Measurements from ENCODE around the gene ENTREP3.

ENTREP3 gene

DNA sequence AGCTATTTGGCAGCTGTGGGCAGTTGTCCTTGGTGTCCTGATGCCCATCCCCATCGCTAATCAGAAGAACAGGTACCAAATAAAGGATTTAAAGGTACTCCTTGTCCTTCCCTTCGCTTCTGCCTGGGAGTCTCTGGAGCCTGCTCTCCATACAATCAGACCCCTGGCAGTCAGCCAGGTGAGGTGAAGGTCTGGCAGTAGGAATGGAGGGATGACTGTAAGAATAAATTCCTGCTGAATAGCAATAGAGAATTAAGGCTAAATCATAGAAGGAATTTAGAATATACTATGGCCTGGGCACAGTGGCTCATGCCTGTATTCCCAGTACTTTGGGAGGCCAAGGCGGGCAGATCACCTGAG, 56.8 kb downstream of the ENTREP3 start:
- no peak for DNase-seq (ENCODE audit: low read depth)

DNA sequence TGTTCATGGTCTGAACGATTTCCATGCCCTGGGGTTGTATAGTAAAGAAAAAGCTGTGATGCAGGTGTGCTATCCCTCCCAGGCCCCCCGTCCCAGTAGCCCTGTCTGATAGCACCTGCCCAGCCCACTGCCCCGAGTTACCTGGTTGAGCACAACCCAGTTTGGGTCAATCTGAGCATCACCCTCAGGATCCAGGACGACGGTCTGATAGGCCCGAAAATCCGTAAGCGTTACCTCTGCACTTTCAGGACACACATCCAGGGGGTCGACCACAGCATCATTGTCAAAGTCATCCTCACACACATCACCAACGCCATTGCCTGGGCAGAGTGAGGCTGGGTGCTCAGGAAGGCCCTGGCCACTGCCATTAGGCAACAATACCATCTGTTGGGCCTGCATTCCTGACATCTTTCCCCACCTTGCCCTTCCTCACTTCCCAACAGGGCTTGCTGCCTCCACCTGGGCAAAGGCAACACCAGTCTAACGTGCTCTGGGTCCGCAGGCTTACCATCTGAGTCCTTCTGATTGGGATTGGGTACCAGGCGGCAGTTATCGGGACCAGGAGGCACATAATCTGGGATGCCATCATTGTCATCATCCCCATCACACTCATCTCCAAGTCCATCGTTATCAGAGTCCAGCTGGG, 57.3 kb downstream of the ENTREP3 start:
- DNase-seq (ENCODE audit: low read depth) = no peak
